Natural killer cell (primary cell): ENCODE measurements around the gene NNMT. TPM values are rescaled to one million over a fixed set of nuclear protein-coding genes. Genes with fewer than 3 reads are reported as not detected.

Experiments used
- ATAC-seq, 3 donors: fragments of 150-1000 bp in 2 of 3; fragments of 200-7000 bp in 1 of 3; cut with Tn5 transposase; 1 replicate in 1 of 3; 2 replicates in 2 of 3; pipeline ENCODE4 v1.10.0; 2021; ENCODE audit warnings: mild to moderate bottlenecking in 2 of 3, moderate library complexity in 2 of 3
- DNase-seq, 2 donors: peaks; one replicate each; pipeline versions ENCODE4 v3.0.0 to v3.0.0-alpha.2; 2013 to 2021; ENCODE audit warnings: mixed read lengths in 1 of 2
- H3K27ac ChIP-seq: one replicate; pipeline ENCODE4 v1.5.1; 2013; ENCODE audit warnings: mild to moderate bottlenecking, low read length
- H3K27me3 ChIP-seq: one replicate; pipeline ENCODE4 v1.6.1; 2013; ENCODE audit warnings: low read length; ENCODE audit not compliant: control insufficient read depth, insufficient read depth
- H3K36me3 ChIP-seq: one replicate; pipeline ENCODE4 v1.6.1; 2013; ENCODE audit warnings: low read length; ENCODE audit not compliant: control insufficient read depth, insufficient read depth
- H3K4me1 ChIP-seq: one replicate; pipeline ENCODE4 v1.6.1; 2013; ENCODE audit warnings: low read length; ENCODE audit not compliant: control insufficient read depth, insufficient read depth
- H3K4me3 ChIP-seq: one replicate; pipeline ENCODE4 v1.5.1; 2013; ENCODE audit warnings: low read length
- H3K9me3 ChIP-seq: one replicate; pipeline ENCODE4 v1.6.1; 2013; ENCODE audit warnings: low read length; ENCODE audit not compliant: control insufficient read depth, insufficient read depth
- H3K27ac Mint-ChIP-seq, 2 donors: one replicate each; pipeline ENCODE4 v1.8.0; 2022; ENCODE audit warnings: mild to moderate bottlenecking in 2 of 2, mixed read lengths in 2 of 2, moderate library complexity in 1 of 2
- H3K27me3 Mint-ChIP-seq, 2 donors: one replicate each; pipeline ENCODE4 v1.8.0; 2022; ENCODE audit warnings: low read depth in 2 of 2, mixed read lengths in 2 of 2
- H3K36me3 Mint-ChIP-seq: one replicate; pipeline ENCODE4 v1.8.0; 2022; ENCODE audit warnings: mixed read lengths
- H3K4me1 Mint-ChIP-seq, 2 donors: one replicate each; pipeline ENCODE4 v1.8.0; 2022; ENCODE audit warnings: mixed read lengths in 2 of 2
- H3K4me3 Mint-ChIP-seq: one replicate; pipeline ENCODE4 v1.8.0; 2022; ENCODE audit warnings: mild to moderate bottlenecking, moderate library complexity, mixed read lengths
- H3K9me3 Mint-ChIP-seq, 2 donors: one replicate each; pipeline ENCODE4 v1.8.0; 2022; ENCODE audit warnings: mixed read lengths in 2 of 2
- WGBS: methylation state at CpG from one replicate; pipeline ENCODE4 v1.1.7; 2013; ENCODE audit warnings: missing lambda C conversion rate; ENCODE audit not compliant: insufficient coverage; 5-methylcytosine and 5-hydroxymethylcytosine counted together
- intact Hi-C: fragments of 100-400 bp; cut with micrococcal nuclease; formaldehyde crosslinking; loops from one replicate; pipeline ENCODE4 v1.14.2; 2022
- total RNA-seq, 4 donors: library from RNA; stranded (reverse); fragments of 120-200 nt in 1 of 4; gene quantifications; one replicate each; pipeline versions ENCODE4 v1.2.3 to v1.2.4, GENCODE V29; 2013 to 2022
- TF ChIP-seq, protein P1 (sequence below): fragments of 200-600 bp; IDR thresholded peaks from one replicate; pipeline ENCODE4 v1.8.0; 2022; ENCODE audit warnings: antibody characterized with exemption

The NNMT gene
- total RNA-seq, 3 donors from 2014 or later (not counting 1 experiment from before 2014, with no cell fraction given) = 1.8 to 2.4 (median 2.0) TPM

GRCh38 chr11:114291842-114292680 lies 4.1 kb upstream of the NNMT start:
- Mint-ChIP-seq H3K27me3 (peaks cover 3 to 14% of the 10 kb centered on the region in 2 donors), H3K27ac (no peak overlapping the region), H3K36me3 (no peaks in the 10 kb centered on the region), H3K4me3 (no peak overlapping the region), H3K4me1 (no peaks in the 10 kb centered on the region), H3K9me3 (no peaks in the 10 kb centered on the region)
- ATAC-seq = no peak
- no peak for DNase-seq
- TF ChIP-seq, protein P1, sequence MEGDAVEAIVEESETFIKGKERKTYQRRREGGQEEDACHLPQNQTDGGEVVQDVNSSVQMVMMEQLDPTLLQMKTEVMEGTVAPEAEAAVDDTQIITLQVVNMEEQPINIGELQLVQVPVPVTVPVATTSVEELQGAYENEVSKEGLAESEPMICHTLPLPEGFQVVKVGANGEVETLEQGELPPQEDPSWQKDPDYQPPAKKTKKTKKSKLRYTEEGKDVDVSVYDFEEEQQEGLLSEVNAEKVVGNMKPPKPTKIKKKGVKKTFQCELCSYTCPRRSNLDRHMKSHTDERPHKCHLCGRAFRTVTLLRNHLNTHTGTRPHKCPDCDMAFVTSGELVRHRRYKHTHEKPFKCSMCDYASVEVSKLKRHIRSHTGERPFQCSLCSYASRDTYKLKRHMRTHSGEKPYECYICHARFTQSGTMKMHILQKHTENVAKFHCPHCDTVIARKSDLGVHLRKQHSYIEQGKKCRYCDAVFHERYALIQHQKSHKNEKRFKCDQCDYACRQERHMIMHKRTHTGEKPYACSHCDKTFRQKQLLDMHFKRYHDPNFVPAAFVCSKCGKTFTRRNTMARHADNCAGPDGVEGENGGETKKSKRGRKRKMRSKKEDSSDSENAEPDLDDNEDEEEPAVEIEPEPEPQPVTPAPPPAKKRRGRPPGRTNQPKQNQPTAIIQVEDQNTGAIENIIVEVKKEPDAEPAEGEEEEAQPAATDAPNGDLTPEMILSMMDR = no peak
- Histone ChIP-seq H3K4me3 (no peak overlapping the region), H3K36me3 (no peaks in the 10 kb centered on the region), H3K9me3 (no peaks in the 10 kb centered on the region), H3K27me3 (peaks cover 2% of the 10 kb centered on the region), H3K4me1 (no peaks in the 10 kb centered on the region), H3K27ac (no peak overlapping the region)
- WGBS = 81% methylated on average over 4 of the region's 4 CpGs
- intact Hi-C loops = no loop called here

DNA sequence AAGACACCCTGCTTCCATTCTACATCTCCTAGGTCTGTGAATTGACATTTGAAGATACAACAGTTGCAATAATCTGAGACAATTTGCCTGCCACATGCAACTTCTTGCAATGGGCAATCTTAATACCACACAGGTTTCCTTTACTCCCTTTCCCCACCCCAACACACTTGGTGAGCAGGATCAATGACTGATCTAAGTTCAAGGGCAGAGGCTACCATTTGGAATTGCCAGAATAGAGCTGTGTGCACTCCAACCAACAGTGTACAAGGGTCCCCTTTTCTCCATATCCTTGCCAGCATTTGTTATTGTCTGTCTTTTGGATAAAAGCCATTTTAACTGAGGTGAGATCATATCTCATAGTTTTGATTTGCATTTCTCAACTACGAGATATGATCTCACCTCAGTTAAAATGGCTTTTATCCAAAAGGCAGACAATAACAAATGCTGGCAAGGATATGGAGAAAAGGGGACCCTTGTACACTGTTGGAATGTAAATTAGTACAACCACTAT lies 2.9 kb upstream of the NNMT start:
- H3K36me3 Mint-ChIP-seq = no peaks in the 10 kb centered on the region
- no peak for DNase-seq
- Histone ChIP-seq H3K4me1 (no peaks in the 10 kb centered on the region), H3K27me3 (peaks cover 2% of the 10 kb centered on the region), H3K36me3 (no peaks in the 10 kb centered on the region), H3K9me3 (no peaks in the 10 kb centered on the region), H3K4me3 (no peak overlapping the region), H3K27ac (no peak overlapping the region)
- TF ChIP-seq, protein P1 = no peak
- H3K4me1 Mint-ChIP-seq = no peaks in the 10 kb centered on the region
- intact Hi-C loops = no loop called here
- H3K4me3 Mint-ChIP-seq = no peak overlapping the region
- no peak overlapping the region for H3K27ac Mint-ChIP-seq
- WGBS = 100% methylated on average over 1 of the region's 1 CpG
- peaks cover 6 to 14% of the 10 kb centered on the region in 2 donors for H3K27me3 Mint-ChIP-seq
- H3K9me3 Mint-ChIP-seq = no peaks in the 10 kb centered on the region
- no peak for ATAC-seq

DNA sequence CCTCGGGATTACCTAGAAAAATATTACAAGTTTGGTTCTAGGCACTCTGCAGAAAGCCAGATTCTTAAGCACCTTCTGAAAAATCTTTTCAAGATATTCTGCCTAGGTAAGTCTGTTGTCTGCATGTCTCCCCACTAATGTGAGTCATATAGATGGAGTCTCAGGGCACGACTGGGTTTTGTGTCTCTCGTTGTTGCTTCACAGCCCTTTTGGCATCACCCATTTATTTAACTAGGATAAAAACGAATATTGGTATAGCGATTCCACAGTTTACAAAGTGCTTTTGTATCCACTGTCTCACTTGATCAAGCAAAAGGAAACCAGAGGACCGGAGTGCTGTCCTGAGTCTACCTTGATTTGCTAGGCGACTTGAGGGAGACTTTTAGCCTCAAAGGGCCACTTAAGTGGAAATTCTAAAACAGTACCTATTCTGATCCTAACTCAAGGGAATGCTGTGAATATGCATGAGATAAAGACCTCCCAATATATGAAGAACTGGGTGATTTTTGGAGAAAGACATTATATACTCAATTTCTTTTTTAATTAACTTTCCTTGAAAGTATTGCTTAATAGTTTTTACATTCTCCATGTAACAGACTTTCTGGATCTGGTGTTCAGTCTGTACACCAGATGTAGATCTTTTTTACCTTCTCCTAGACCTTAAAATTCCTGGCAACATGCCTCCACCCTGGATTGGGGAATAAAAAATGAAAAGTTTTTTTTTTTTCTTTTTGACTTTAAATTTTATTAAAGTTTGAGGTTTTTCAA lies 590 bp downstream of the NNMT start:
- no peaks in the 10 kb centered on the region for H3K4me1 Mint-ChIP-seq
- H3K27ac Mint-ChIP-seq = no peak overlapping the region
- peaks cover 5 to 12% of the 10 kb centered on the region in 2 donors for H3K27me3 Mint-ChIP-seq

More for the DNA sequence above, 590 bp downstream of the NNMT start:
- no peaks in the 10 kb centered on the region for H3K9me3 Mint-ChIP-seq
- ATAC-seq (no peak), DNase-seq (no peak)
- Histone ChIP-seq H3K4me3 (no peak overlapping the region), H3K36me3 (no peaks in the 10 kb centered on the region), H3K27me3 (peaks cover 2% of the 10 kb centered on the region), H3K27ac (no peak overlapping the region), H3K4me1 (no peaks in the 10 kb centered on the region), H3K9me3 (no peaks in the 10 kb centered on the region)
- H3K36me3 Mint-ChIP-seq = no peaks in the 10 kb centered on the region
- 96% methylated on average over 7 of the region's 7 CpGs for WGBS
- intact Hi-C loops = no loop called here
- no peak overlapping the region for H3K4me3 Mint-ChIP-seq
- TF ChIP-seq, protein P1 = no peak
